A673 (cell line): ENCODE results near the gene ARID3C.

Source experiments
- CTCF ChIP-seq: fragments of 300-800, 200-600 bp; sonication (generic); conservative IDR thresholded peaks from 2 replicates; pipeline ENCODE4 v1.5.1; 2017; ENCODE audit warnings: low read depth, mild to moderate bottlenecking, antibody characterized with exemption, low read length, moderate library complexity, mixed read lengths
- EZH2 ChIP-seq: fragments of 200-600 bp; sonication (generic); IDR thresholded peaks from 2 replicates; pipeline ENCODE4 v1.6.1; 2017; ENCODE audit warnings: borderline replicate concordance, low read depth, mild to moderate bottlenecking, mixed read lengths, antibody characterized with exemption, low read length; ENCODE audit not compliant: poor library complexity, severe bottlenecking

- no peak for TF ChIP-seq CTCF
- TF ChIP-seq EZH2: no peak
Measured at GRCh38 chr9:34599546-34599945, 29.3 kb downstream of the ARID3C start.
